PC-3 (cell line): Measurements from ENCODE around the gene SPRTN. TPM values are rescaled to one million over a fixed set of nuclear protein-coding genes. Genes with fewer than 3 reads are reported as not detected.

ENCODE experiments used
- ATAC-seq: fragments of 200-7000 bp; cut with Tn5 transposase; 2 replicates; pipeline ENCODE4 v1.9.1; 2020; ENCODE audit warnings: mild to moderate bottlenecking, moderate library complexity
- BruUV-seq: library from RNA; stranded (reverse); fragments of 400-500 nt; replicated peaks from 2 replicates; lab custom pipeline; 2021; lab: Mats Ljungman, UMichigan
- CTCF ChIA-PET: fragments of 300-600 bp; sonication (Branson Sonifier 250); formaldehyde crosslinking; loops from one replicate; lab custom pipeline; 2022; ENCODE audit warnings: antibody characterized with exemption; lab: Charles Lee
- POLR2A ChIA-PET: fragments of 300-600 bp; sonication (Branson Sonifier 250); formaldehyde crosslinking; loops from one replicate; lab custom pipeline; 2022; ENCODE audit warnings: antibody characterized with exemption; ENCODE audit not compliant: unreplicated experiment; lab: Charles Lee
- DNase-seq: peaks from one replicate; pipeline ENCODE4 v3.0.0-alpha.2; 2015
- H2AFZ ChIP-seq: fragments of 300-600 bp; sonication (generic); 2 replicates; pipeline ENCODE4 v1.6.0; 2016; ENCODE audit warnings: antibody characterized with exemption, low read length
- H3F3A ChIP-seq: fragments of 300-600 bp; sonication (generic); one replicate; pipeline ENCODE4 v1.6.0; 2017; ENCODE audit warnings: antibody characterized with exemption, low read length, control low read depth, mild to moderate bottlenecking; ENCODE audit not compliant: unreplicated experiment
- H3K27ac ChIP-seq: fragments of 300-600 bp; sonication (generic); 2 replicates; pipeline ENCODE4 v1.5.1; 2016; ENCODE audit warnings: mild to moderate bottlenecking, low read length
- H3K27me3 ChIP-seq: fragments of 300-600 bp; sonication (generic); 2 replicates; pipeline ENCODE4 v1.6.1; 2016; ENCODE audit warnings: low read length, mixed read lengths
- H3K36me3 ChIP-seq: fragments of 300-600 bp; sonication (generic); 2 replicates; pipeline ENCODE4 v1.6.1; 2016; ENCODE audit warnings: low read depth, mixed run types, low read length, mixed read lengths
- H3K4me1 ChIP-seq: fragments of 300-600 bp; sonication (generic); 2 replicates; pipeline ENCODE4 v1.5.1; 2016; ENCODE audit warnings: low read length; ENCODE audit not compliant: insufficient read depth
- H3K4me2 ChIP-seq: fragments of 300-600 bp; sonication (generic); 2 replicates; pipeline ENCODE4 v1.6.0; 2016; ENCODE audit warnings: low read length
- H3K4me3 ChIP-seq: fragments of 300-600 bp; sonication (generic); 2 replicates; pipeline ENCODE4 v1.5.1; 2016; ENCODE audit warnings: mild to moderate bottlenecking, low read length, mixed read lengths
- H3K79me2 ChIP-seq: fragments of 300-600 bp; sonication (generic); 2 replicates; pipeline ENCODE4 v1.6.1; 2017; ENCODE audit warnings: low read length, mixed read lengths
- H3K9ac ChIP-seq: fragments of 300-600 bp; sonication (generic); 2 replicates; pipeline ENCODE4 v1.6.0; 2016; ENCODE audit warnings: mild to moderate bottlenecking, low read length
- H3K9me2 ChIP-seq: fragments of 300-600 bp; sonication (generic); replicated peaks from 2 replicates; pipeline ENCODE4 v1.6.1; 2016; ENCODE audit warnings: mixed run types, low read length, mixed read lengths
- H3K9me3 ChIP-seq: fragments of 300-600 bp; sonication (generic); 2 replicates; pipeline ENCODE4 v1.6.1; 2016; ENCODE audit warnings: low read length, mixed read lengths
- H4K20me1 ChIP-seq: fragments of 300-600 bp; sonication (generic); 2 replicates; pipeline ENCODE4 v1.6.1; 2016; ENCODE audit warnings: low read length, mixed read lengths
- CTCF ChIP-seq: fragments of 300-600 bp; sonication (generic); conservative IDR thresholded peaks from 2 replicates; pipeline ENCODE4 v1.5.1; 2017; ENCODE audit warnings: antibody characterized with exemption, low read depth, mild to moderate bottlenecking, low read length
- EZH2 ChIP-seq: fragments of 300-600 bp; sonication (generic); IDR thresholded peaks from one replicate; pipeline ENCODE4 v1.6.1; 2017; ENCODE audit warnings: antibody characterized with exemption, mild to moderate bottlenecking, low read length; ENCODE audit not compliant: unreplicated experiment
- EZH2phosphoT487 ChIP-seq: fragments of 300-600 bp; sonication (generic); IDR thresholded peaks from 2 replicates; pipeline ENCODE4 v1.6.1; 2018; ENCODE audit warnings: mild to moderate bottlenecking, antibody characterized with exemption, low read length, borderline replicate concordance
- intact Hi-C: fragments of 100-400 bp; cut with micrococcal nuclease; formaldehyde crosslinking; loops from 2 replicates; pipeline ENCODE4 v1.9.0; 2023
- total RNA-seq: library from RNA; depleted of rRNA; stranded (reverse); fragments of >200 nt; gene quantifications from 2 replicates; pipeline ENCODE4 v1.2.3, GENCODE V29; 2014

The SPRTN gene
- total RNA-seq, 1 experiment from 2014 or later, result 27.8 TPM

- H3K9ac ChIP-seq, result no peak overlapping the region
- DNase-seq (no peak), ATAC-seq (no peak)
- H3K9me3 ChIP-seq, result no peaks in the 10 kb centered on the region
- ChIA-PET CTCF (no interaction called here), POLR2A (no interaction called here)
- no peaks in the 10 kb centered on the region for H3K9me2 ChIP-seq
- H3K27ac ChIP-seq, result no peak overlapping the region
- H3K4me2 ChIP-seq, result no peak overlapping the region
- no peak overlapping the region for H3K4me3 ChIP-seq
- H3K27me3 ChIP-seq, result no peaks in the 10 kb centered on the region
- peaks cover 5% of the 10 kb centered on the region; the same call in 1 of the 2 replicates for H3K36me3 ChIP-seq
- no peak for TF ChIP-seq CTCF
- TF ChIP-seq EZH2phosphoT487, result no peak
- TF ChIP-seq EZH2, result no peak
- H3K79me2 ChIP-seq, result no peaks in the 10 kb centered on the region
- intact Hi-C loops, result no loop called here
- H3K4me1 ChIP-seq, result no peaks in the 10 kb centered on the region
- no TSS peak for BruUV-seq
- H3F3A ChIP-seq, result no peaks in the 10 kb centered on the region
- no peaks in the 10 kb centered on the region for H4K20me1 ChIP-seq
- no peak overlapping the region for H2AFZ ChIP-seq
Observed at GRCh38 chr1:231364192-231364591, 26.1 kb downstream of the SPRTN start.

DNA sequence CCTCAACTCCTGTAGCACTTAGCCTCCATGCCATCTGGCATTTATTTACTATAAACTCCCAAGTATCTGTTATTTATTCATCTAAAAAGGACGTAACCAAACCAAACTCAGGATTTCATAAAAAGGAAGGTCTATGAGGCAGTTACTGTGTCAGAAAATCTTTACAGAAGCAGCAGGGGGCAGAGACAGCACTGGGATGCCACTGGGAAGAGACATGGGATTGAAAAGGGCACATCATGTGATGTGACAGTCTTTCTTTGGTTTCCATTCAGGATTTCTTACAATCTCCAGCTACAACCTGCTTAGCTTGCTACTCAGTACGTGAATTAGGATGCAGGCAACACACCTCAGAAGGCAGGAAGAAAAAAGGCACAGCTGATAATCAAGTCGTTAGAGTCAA is 31.2 kb downstream of the SPRTN start:
- ATAC-seq, result peak; percentile 73
- H2AFZ ChIP-seq, result no peak overlapping the region
- peaks cover 4% of the 10 kb centered on the region; the same call in 1 of the 2 replicates for H3K79me2 ChIP-seq
- no peaks in the 10 kb centered on the region for H4K20me1 ChIP-seq
- H3K9me2 ChIP-seq, result no peaks in the 10 kb centered on the region
- intact Hi-C loops, result loop anchor here (1.0 kb wide), 1 partner anchor 221 kb away; no protein-coding TSS in a partner anchor
- H3K27me3 ChIP-seq, result no peaks in the 10 kb centered on the region
- no peak overlapping the region for H3K4me2 ChIP-seq
- no peak overlapping the region for H3K4me3 ChIP-seq
- H3K27ac ChIP-seq, result no peak overlapping the region
- TF ChIP-seq CTCF, result peak; percentile 58
- TF ChIP-seq EZH2, result no peak
- DNase-seq, result peak; percentile 22
- no peaks in the 10 kb centered on the region for H3F3A ChIP-seq
- no peak overlapping the region for H3K9ac ChIP-seq
- POLR2A ChIA-PET, result no interaction called here
- CTCF ChIA-PET, result no interaction called here
- no peaks in the 10 kb centered on the region for H3K4me1 ChIP-seq
- no peaks in the 10 kb centered on the region for H3K36me3 ChIP-seq
- BruUV-seq, result no TSS peak
- H3K9me3 ChIP-seq, result no peaks in the 10 kb centered on the region

GRCh38 chr1:231372501-231372900 is 34.4 kb downstream of the SPRTN start:
- Histone ChIP-seq H3F3A (no peaks in the 10 kb centered on the region), H3K27ac (no peak overlapping the region), H3K9me3 (no peaks in the 10 kb centered on the region), H3K36me3 (no peaks in the 10 kb centered on the region), H3K9ac (no peak overlapping the region), H3K4me1 (no peaks in the 10 kb centered on the region; the same call in 1 of the 2 replicates), H3K27me3 (no peaks in the 10 kb centered on the region), H3K9me2 (no peaks in the 10 kb centered on the region), H3K4me2 (no peak overlapping the region), H3K79me2 (peaks cover 30% of the 10 kb centered on the region), H4K20me1 (peaks cover 5% of the 10 kb centered on the region; the same call in 1 of the 2 replicates), H2AFZ (no peak overlapping the region), H3K4me3 (no peak overlapping the region)
- no TSS peak for BruUV-seq
- DNase-seq (no peak), ATAC-seq (no peak)
- no peak for TF ChIP-seq EZH2phosphoT487
- TF ChIP-seq EZH2, result no peak
- no peak for TF ChIP-seq CTCF
- ChIA-PET POLR2A (no interaction called here), CTCF (no interaction called here)
- intact Hi-C loops, result no loop called here
